ENCODE results near the gene ITGB2. TPM values are rescaled to one million over a fixed set of nuclear protein-coding genes. Genes with fewer than 3 reads are reported as not detected.

ITGB2 gene
- total and polyA plus RNA-seq, 2 donors (not counting 1 experiment from before 2014, with no cell fraction given), result 0.05 TPM; not detected in 1

DNA sequence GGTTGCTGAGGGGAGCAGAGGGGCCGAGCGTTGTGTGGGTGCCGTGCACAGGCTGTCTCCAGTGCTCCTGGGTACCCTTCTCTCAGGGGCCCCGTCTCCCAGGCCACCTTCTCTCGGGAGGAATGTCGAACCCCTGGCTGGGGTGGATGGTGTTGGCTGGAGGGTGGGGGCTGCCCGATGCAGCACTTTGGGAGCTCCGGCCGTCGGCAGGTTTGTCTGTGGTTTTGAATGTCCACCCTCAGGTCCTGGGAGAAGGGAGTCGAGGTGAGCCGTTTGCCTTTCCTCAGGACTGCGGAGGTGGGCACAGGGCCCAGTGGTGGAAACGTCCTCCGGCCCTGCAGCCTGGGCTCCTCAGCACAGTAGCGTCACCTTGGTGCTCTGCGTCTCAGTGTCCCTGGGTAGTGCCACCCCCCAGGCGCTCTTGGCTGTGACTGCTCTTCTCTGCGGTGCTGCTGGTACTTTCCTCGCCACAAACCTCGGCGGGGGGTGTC, 33.6 kb upstream of the ITGB2 start:
- Histone ChIP-seq H2AFZ (ENCODE audit: low read length) (no peak overlapping the region), H3K27me3 (ENCODE audit: control insufficient read depth, insufficient read depth, low read length) (no peaks in the 10 kb centered on the region), H3K4me1 (ENCODE audit: control insufficient read depth, extremely low read depth, insufficient read depth, low read length) (peaks cover 9% of the 10 kb centered on the region), H3K36me3 (ENCODE audit: control insufficient read depth, insufficient read depth, low read length) (peaks cover 6% of the 10 kb centered on the region), H3K4me2 (ENCODE audit: extremely low read depth, insufficient read depth, low read length) (no peak overlapping the region), H3K79me2 (ENCODE audit: control insufficient read depth, insufficient read depth, low read length) (peaks cover 2% of the 10 kb centered on the region), H3K4me3 (replicated peaks in 1 of 4; ENCODE audit: control extremely low read depth in 1 of 4, insufficient read depth in 1 of 4, low read depth in 3 of 4, low read length in 4 of 4) (no peak overlapping the region), H4K20me1 (ENCODE audit: control insufficient read depth, extremely low read depth, insufficient read depth, low read length) (no peaks in the 10 kb centered on the region), H3K27ac (ENCODE audit: insufficient read depth, low read length) (no peak overlapping the region), H3K9ac (ENCODE audit: insufficient read depth, low read length) (no peak overlapping the region), H3K9me3 (ENCODE audit: control insufficient read depth, insufficient read depth, low read depth, low read length) (no peaks in the 10 kb centered on the region)
- TF ChIP-seq EZH2 (IDR thresholded peaks at IDR 0.05; ENCODE audit: low read length, missing control alignments), result no peak
- TF ChIP-seq, protein P1, sequence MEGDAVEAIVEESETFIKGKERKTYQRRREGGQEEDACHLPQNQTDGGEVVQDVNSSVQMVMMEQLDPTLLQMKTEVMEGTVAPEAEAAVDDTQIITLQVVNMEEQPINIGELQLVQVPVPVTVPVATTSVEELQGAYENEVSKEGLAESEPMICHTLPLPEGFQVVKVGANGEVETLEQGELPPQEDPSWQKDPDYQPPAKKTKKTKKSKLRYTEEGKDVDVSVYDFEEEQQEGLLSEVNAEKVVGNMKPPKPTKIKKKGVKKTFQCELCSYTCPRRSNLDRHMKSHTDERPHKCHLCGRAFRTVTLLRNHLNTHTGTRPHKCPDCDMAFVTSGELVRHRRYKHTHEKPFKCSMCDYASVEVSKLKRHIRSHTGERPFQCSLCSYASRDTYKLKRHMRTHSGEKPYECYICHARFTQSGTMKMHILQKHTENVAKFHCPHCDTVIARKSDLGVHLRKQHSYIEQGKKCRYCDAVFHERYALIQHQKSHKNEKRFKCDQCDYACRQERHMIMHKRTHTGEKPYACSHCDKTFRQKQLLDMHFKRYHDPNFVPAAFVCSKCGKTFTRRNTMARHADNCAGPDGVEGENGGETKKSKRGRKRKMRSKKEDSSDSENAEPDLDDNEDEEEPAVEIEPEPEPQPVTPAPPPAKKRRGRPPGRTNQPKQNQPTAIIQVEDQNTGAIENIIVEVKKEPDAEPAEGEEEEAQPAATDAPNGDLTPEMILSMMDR (conservative IDR thresholded peaks at IDR 0.05 in 1 of 2, IDR thresholded peaks at IDR 0.05 in 1 of 2; ENCODE audit: low read depth in 1 of 2, low read length in 2 of 2), result no peak
- no peak for DNase-seq (ENCODE audit: low read depth in 2 of 2)

DNA sequence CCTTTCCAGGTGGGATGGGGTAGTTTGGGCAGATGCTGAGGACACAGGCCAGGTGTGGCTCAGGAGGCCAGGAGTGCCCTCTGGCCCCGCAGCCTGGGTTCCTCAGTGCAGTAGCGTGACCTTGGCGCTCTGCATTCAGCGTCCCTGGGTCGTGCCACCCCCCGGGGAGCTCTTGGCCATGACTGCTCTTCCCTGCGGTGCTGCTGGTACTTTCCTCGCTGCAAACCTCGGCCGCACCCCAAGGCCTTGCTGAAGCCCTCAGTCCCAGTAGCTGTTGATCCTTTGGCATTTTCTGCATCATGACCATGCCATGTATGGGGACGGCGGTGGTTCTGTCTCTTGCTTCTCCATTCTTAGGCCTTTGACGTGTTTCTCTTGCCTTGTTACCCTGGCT, 32.9 kb upstream of the ITGB2 start:
- DNase-seq (ENCODE audit: low read depth in 2 of 2), result no peak
- Histone ChIP-seq H3K79me2 (ENCODE audit: control insufficient read depth, insufficient read depth, low read length) (peaks cover 2% of the 10 kb centered on the region), H3K9me3 (ENCODE audit: control insufficient read depth, insufficient read depth, low read depth, low read length) (no peaks in the 10 kb centered on the region), H3K27ac (ENCODE audit: insufficient read depth, low read length) (no peak overlapping the region), H3K36me3 (ENCODE audit: control insufficient read depth, insufficient read depth, low read length) (peaks cover 6% of the 10 kb centered on the region), H3K9ac (ENCODE audit: insufficient read depth, low read length) (no peak overlapping the region), H3K27me3 (ENCODE audit: control insufficient read depth, insufficient read depth, low read length) (no peaks in the 10 kb centered on the region), H3K4me1 (ENCODE audit: control insufficient read depth, extremely low read depth, insufficient read depth, low read length) (peaks cover 6% of the 10 kb centered on the region), H3K4me3 (replicated peaks in 1 of 4; ENCODE audit: control extremely low read depth in 1 of 4, insufficient read depth in 1 of 4, low read depth in 3 of 4, low read length in 4 of 4) (no peak overlapping the region), H4K20me1 (ENCODE audit: control insufficient read depth, extremely low read depth, insufficient read depth, low read length) (no peaks in the 10 kb centered on the region), H2AFZ (ENCODE audit: low read length) (no peak overlapping the region), H3K4me2 (ENCODE audit: extremely low read depth, insufficient read depth, low read length) (no peak overlapping the region)
- no peak for TF ChIP-seq EZH2 (IDR thresholded peaks at IDR 0.05; ENCODE audit: low read length, missing control alignments)

DNA sequence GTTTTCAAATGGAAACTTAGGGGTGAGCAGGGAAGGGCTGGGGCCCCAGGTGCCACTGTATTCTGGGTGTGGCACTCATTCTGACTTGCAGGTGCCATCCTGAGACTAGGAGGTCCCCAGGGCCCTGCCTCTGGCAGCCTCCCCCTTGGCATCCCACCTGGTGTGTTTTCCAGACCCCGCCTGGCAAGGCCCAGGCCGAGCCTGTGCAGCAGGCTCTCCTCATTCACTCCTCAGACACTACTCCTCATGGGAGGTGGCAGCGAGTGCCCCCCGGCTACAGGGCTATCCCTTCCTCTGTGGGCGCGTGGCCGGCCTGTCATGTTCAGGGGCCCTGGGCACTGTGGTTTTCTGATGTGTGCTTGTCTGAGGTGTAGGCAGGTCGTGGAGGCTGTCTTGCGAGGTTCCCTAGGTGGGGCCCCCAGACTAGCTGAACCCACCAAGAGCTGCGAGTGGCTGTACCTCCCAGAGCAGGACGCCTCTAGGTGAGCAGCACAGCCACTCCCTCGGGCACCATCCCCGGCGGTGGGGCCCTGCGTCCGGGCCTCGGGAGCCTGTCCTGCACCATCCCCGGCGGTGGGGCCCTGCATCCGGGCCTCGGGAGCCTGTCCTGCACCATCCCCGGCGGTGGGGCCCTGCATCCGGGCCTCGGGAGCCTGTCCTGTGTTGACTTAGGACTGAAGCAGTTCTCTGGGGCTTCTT, 32.4 kb upstream of the ITGB2 start:
- Histone ChIP-seq H3K79me2 (ENCODE audit: control insufficient read depth, insufficient read depth, low read length) (peaks cover 2% of the 10 kb centered on the region), H3K9ac (ENCODE audit: insufficient read depth, low read length) (no peak overlapping the region), H3K36me3 (ENCODE audit: control insufficient read depth, insufficient read depth, low read length) (peaks cover 6% of the 10 kb centered on the region), H3K4me3 (replicated peaks in 1 of 4; ENCODE audit: control extremely low read depth in 1 of 4, insufficient read depth in 1 of 4, low read depth in 3 of 4, low read length in 4 of 4) (no peak overlapping the region), H4K20me1 (ENCODE audit: control insufficient read depth, extremely low read depth, insufficient read depth, low read length) (no peaks in the 10 kb centered on the region), H3K4me1 (ENCODE audit: control insufficient read depth, extremely low read depth, insufficient read depth, low read length) (peaks cover 1% of the 10 kb centered on the region), H3K27ac (ENCODE audit: insufficient read depth, low read length) (no peak overlapping the region), H3K27me3 (ENCODE audit: control insufficient read depth, insufficient read depth, low read length) (no peaks in the 10 kb centered on the region), H3K4me2 (ENCODE audit: extremely low read depth, insufficient read depth, low read length) (no peak overlapping the region), H3K9me3 (ENCODE audit: control insufficient read depth, insufficient read depth, low read depth, low read length) (no peaks in the 10 kb centered on the region), H2AFZ (ENCODE audit: low read length) (no peak overlapping the region)
- no peak for DNase-seq (ENCODE audit: low read depth in 2 of 2)
- TF ChIP-seq, protein P1 (conservative IDR thresholded peaks at IDR 0.05 in 1 of 2, IDR thresholded peaks at IDR 0.05 in 1 of 2; ENCODE audit: low read depth in 1 of 2, low read length in 2 of 2), result no peak
- TF ChIP-seq EZH2 (IDR thresholded peaks at IDR 0.05; ENCODE audit: low read length, missing control alignments), result no peak

All from fibroblast of lung (primary cell).